Stimulated activated CD4-positive, alpha-beta T cell treated with anti-CD3 and anti-CD28 coated beads, Interleukin-4, amount 100 ng/mL, for 4 hours (primary cell): ENCODE data around the gene CDCA7.
"Not testable (repeated sequence)": the region's sequence is repeated elsewhere in the genome, so short reads cannot be mapped to it uniquely, and the experiment has no call there.

ENCODE experiments used
- DNase-seq, 2 experiments: peaks; one replicate each; pipeline ENCODE4 v3.0.0-alpha.2; 2020

CDCA7 gene

GRCh38 chr2:173354582-173355131 lies at the start of gene CDCA7:
TSS of gene CDCA7 (plus strand) at chr2:173354872. CDS start at chr2:173354964, 92 bp downstream.
- DNase-seq: peak in 1 of 2 experiments; percentile 59

- no peak for DNase-seq
These were observed 49.4 kb upstream of the CDCA7 start for GRCh38 chr2:173305303-173305702.

GRCh38 chr2:173307293-173307692 lies 47.4 kb upstream of the CDCA7 start:
- DNase-seq: no peak

- DNase-seq: not testable (repeated sequence)
These were observed 45.3 kb upstream of the CDCA7 start for GRCh38 chr2:173309370-173309769.

- no peak for DNase-seq
These were observed 42.6 kb upstream of the CDCA7 start for GRCh38 chr2:173311844-173312606.

- DNase-seq: no peak
These were observed 31.3 kb upstream of the CDCA7 start for GRCh38 chr2:173323371-173323770.

- no peak for DNase-seq
These were observed 27.9 kb upstream of the CDCA7 start for GRCh38 chr2:173326806-173327205.

- no peak for DNase-seq
These were observed 27.3 kb upstream of the CDCA7 start for GRCh38 chr2:173327421-173327820.

GRCh38 chr2:173333003-173333402 lies 21.7 kb upstream of the CDCA7 start:
- not testable (repeated sequence) for DNase-seq

GRCh38 chr2:173339807-173340206 lies 14.9 kb upstream of the CDCA7 start:
- DNase-seq: no peak

- no peak for DNase-seq
These were observed 10.8 kb upstream of the CDCA7 start for GRCh38 chr2:173343921-173344320.

- DNase-seq: no peak
These were observed 8.6 kb upstream of the CDCA7 start for GRCh38 chr2:173346035-173346434.

GRCh38 chr2:173347305-173348168 lies 7.1 kb upstream of the CDCA7 start:
- DNase-seq: no peak

GRCh38 chr2:173349287-173349686 lies 5.4 kb upstream of the CDCA7 start:
- no peak for DNase-seq

- no peak for DNase-seq
These were observed 4.3 kb upstream of the CDCA7 start for GRCh38 chr2:173350383-173350782.

GRCh38 chr2:173351879-173352278 lies 2.8 kb upstream of the CDCA7 start:
- no peak for DNase-seq

- no peak for DNase-seq
These were observed 1.1 kb upstream of the CDCA7 start for GRCh38 chr2:173353556-173353955.

- no peak for DNase-seq
These were observed 545 bp upstream of the CDCA7 start for GRCh38 chr2:173354073-173354581.

- peak in 1 of 2 experiments; percentile 8 for DNase-seq
These were observed 627 bp downstream of the CDCA7 start for GRCh38 chr2:173355132-173355865.

- DNase-seq: no peak
These were observed 1.3 kb downstream of the CDCA7 start for GRCh38 chr2:173355866-173356508.

GRCh38 chr2:173357346-173357745 lies 2.7 kb downstream of the CDCA7 start:
- no peak for DNase-seq

GRCh38 chr2:173358616-173359015 lies 3.9 kb downstream of the CDCA7 start:
- no peak for DNase-seq
